CD4-positive, alpha-beta T cell treated with Interferon gamma for 1 hour (primary cell): Measurements from ENCODE around the gene AHCYL1.

Experiments used
- DNase-seq: peaks from one replicate; pipeline ENCODE4 v3.0.0-alpha.2; 2020

AHCYL1 gene

DNA sequence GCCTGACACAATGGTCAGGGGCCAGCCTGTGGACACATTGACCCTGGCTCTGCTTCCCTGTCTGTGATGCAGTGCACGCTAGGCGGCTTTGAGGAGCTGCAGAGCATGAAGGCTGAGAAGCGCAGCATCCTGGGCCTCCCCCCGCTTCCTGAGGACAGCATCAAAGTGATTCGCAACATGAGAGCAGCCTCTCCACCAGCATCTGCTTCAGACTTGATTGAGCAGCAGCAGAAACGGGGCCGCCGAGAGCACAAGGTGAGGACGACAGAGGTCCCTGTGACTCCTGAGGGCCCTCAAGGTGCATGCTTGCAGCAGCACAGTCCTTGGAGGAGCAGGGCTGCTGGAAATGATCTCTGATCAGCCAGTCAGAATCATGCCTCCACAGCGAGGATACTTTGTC, 58.5 kb downstream of the AHCYL1 start:
- DNase-seq, result no peak

DNA sequence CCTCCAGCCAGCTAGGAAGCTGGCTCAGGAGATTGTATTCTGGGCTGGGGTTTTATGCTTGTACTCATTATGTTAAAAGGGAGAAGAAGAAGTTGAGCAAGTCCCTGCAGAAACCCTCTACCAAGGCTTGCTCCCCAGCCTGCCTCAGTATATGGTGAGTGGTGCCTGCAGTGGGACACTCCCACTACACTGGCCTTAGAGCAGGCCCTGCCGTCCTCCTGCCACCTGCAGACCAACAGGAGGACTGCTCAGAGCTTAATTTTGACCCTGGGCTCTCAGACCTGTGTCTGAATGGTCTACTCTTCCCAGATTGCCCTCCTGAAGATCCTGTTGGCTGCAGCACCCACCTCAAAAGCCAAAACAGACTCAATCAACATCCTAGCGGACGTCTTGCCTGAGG, 62.9 kb downstream of the AHCYL1 start:
- DNase-seq, result no peak

DNA sequence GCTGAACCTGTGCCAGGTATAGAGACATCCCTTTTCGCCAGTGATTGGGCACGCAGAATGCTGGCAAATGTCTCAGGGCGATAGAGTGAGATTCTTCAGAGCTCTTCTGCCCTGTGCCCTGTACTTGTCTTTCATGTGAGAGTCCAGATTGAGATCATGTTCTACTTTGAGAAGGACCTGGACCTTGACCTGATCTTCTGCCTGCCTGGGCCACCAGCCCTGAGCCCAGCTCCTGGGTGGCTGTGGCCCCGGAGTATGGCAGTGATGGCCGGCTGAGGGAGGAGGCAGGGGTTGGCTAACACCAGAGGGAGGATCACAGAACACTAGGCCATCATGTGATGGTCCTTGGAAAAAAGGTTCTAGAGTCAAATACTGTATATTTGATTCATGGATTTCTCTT, 63.7 kb downstream of the AHCYL1 start:
- DNase-seq, result no peak

DNA sequence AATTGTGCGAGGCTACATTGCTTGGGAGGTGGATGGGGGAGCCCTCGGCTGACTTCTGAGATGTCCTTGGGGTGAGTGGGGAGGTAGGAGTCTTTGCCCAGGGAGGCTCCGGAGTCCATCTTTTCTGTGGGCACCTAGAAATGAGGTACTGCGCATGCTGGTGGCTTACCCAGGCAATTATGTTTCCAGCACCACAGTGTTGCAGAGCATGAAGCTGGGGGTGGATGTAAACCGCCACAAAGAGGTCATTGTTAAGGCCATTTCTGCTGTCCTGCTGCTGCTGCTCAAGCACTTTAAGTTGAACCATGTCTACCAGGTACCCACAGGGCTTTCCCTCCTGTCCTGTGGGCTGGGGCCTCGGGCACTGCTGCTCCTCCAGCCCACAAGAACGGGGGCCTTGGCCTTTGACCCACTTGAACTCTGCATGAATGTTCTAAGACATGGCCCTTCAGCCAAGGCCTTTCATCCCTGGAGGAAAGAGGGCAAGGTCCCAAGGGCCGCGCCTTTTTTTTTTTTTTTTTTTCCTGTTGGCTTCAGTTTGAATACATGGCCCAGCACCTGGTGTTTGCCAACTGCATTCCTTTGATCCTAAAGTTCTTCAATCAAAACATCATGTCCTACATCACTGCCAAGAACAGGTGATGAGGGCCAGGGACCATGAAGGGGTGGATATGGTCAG, 64.5 kb downstream of the AHCYL1 start:
- DNase-seq, result no peak

DNA sequence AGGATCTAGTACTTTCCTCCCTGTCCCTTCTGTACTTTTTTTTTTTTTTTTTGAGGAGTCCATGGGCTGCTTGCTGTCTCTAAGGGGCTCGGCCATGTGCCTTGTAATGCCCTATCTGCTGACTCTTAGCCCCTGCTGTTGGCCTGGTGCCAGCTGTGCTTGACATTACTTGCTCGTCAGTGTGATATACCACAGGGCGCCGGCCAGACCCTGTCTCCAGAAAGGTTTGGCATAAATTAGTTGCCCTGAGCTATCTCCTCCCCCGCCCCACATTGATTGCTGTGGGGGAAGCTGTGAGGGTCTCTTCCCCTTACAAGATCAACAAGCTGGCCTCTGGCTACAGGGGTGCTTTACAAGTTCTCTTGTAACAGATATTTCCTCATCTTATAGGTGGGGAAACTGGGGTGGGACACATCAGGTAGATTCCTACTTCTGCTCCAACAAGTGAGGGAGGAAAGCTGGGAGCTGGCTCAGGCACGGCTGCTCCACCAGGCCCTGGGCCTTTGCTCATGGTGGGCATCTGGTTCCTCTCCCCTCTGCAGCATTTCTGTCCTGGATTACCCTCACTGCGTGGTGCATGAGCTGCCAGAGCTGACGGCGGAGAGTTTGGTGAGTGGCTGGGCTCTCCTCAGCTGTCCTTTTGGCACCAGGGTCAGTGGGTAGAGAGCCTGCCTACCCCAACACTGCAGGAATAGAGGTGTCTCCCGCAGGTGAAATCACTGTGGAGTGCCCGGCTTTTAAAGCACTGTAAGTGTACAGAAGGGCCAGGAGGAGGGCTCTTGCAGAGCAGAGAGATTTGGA, 65.4 kb downstream of the AHCYL1 start:
- no peak for DNase-seq

DNA sequence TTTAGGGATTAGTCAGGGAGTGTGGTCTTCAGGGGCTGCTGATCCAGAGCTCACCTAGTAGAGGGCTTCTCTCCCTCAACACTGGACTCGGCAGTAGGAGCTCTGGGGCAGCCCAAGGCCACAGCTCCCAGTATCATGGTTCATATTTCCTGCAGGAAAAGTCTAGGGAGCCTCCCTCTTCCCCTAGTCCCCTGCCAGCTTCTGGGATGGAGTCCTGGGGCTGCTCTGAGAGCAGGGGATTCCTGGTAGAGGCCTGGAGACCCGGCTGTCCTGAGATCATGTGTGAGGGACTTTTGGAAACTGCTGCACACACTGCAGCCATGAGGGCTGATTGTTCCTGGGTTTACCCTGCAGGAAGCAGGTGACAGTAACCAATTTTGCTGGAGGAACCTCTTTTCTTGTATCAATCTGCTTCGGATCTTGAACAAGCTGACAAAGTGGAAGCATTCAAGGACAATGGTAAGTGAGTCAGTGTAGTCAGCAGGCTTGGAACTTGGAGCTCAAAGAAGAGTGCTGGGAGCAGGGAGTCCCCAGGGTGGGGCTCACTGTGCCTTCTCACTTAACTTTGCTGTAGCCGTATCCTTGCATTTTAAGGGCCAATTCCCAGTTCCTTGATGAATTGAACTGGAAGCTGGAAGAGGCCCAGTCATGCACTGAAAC, 66.2 kb downstream of the AHCYL1 start:
- DNase-seq, result no peak

DNA sequence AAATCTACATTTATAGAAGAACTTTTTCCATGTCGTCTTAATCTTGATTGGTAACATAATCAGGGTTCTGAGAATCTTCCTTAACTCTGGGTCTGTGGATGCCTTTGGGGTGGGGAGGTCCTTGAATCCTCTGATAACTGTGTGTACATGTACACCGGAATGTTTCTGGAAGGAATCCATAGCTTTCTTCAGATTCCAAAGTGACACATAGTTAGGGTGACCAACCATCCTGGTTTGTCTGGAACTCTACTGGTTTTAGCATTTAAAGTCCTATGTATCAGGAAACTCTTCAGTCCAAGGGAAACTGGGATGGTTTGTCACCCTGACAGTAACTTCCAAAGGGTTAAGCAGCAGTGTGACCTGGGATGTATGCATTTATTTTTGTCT, 66.7 kb downstream of the AHCYL1 start:
- DNase-seq, result no peak

DNA sequence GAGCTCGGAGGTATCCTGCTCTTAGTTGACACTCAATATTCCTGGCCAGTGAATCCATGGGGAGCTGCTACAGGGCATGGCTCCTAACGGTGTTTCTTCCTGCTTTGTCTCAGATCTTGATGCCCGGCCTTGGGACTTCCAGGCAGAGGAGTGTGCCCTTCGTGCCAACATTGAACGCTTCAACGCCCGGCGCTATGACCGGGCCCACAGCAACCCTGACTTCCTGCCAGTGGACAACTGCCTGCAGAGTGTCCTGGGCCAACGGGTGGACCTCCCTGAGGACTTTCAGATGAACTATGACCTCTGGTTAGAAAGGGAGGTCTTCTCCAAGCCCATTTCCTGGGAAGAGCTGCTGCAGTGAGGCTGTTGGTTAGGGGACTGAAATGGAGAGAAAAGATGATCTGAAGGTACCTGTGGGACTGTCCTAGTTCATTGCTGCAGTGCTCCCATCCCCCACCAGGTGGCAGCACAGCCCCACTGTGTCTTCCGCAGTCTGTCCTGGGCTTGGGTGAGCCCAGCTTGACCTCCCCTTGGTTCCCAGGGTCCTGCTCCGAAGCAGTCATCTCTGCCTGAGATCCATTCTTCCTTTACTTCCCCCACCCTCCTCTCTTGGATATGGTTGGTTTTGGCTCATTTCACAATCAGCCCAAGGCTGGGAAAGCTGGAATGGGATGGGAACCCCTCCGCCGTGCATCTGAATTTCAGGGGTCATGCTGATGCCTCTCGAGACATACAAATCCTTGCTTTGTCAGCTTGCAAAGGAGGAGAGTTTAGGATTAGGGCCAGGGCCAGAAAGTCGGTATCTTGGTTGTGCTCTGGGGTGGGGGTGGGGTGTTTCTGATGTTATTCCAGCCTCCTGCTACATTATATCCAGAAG, 69.2 kb downstream of the AHCYL1 start:
- DNase-seq, result peak; percentile 48

DNA sequence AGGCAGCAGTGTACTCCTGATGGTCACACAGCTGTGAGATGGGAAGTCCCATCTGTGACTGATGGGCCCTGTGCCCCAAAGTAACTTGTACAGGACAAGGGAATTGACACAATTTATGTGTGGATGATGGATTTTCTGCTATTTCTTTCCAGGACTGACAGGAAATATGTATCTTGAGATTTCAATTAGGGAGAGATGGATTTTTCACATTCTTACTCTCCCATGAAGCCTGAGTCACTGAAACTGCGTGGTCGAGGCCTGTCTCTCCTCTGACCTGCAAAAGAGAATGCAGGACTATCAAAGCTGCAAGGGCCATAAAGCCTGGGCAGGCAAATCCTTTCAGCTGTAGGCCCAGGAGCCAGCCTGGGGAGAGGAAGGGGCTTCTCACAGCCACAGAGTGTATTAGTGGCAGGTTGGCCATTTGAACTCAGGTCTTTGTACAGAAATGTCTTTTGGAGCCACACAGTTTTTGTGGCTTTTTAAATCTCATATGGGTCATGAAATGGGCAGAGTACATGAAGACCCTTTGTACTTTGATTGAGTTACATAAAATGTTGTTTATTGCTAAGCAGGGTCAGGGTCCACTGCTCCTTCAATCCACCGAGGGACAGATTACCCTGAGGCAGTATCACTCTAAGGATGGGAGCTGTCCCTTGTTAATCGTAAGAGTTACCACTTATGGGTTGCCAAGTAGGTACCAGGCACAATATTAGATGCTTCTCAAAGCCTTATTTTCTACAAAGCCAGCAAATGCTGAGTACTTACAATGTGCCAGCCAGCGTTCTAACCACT, 71.1 kb downstream of the AHCYL1 start:
- no peak for DNase-seq

DNA sequence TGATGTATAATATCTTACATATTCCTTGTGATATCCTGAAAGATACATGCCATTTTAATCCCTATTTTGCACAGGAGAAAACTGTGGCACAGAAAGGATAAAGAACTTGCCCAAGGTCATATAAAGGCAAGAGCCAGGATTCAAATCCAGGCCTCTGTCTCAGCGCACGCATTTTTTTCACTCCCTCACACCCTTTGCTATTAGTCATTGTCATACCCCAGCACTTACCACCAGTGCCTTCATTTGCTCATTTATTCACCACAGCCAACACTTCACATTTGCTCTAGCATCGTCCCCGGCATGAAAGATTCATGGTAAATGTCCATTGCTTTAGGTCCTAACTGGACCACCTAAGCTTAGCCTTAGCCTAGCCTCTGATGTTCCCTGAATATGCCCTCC, 71.7 kb downstream of the AHCYL1 start:
- no peak for DNase-seq

DNA sequence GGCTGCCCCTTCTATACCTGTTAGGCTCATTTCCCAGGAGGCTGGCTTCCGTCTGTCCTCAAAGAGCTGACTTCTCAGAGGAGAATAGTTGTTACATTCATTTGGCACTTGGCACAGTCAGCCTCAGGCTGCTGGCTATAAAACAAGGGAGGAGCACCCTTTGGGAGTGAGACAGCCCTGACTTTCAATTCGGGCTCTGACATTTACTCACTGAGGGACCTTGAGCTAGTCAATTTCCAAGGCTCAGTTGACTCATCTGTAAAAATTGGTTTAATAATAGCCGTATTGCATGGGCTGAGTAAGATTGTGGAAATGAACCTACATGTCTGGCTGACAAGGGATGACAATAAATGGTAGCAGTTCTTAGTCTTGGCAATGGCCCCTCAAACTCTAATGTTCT, 72.2 kb downstream of the AHCYL1 start:
- no peak for DNase-seq

DNA sequence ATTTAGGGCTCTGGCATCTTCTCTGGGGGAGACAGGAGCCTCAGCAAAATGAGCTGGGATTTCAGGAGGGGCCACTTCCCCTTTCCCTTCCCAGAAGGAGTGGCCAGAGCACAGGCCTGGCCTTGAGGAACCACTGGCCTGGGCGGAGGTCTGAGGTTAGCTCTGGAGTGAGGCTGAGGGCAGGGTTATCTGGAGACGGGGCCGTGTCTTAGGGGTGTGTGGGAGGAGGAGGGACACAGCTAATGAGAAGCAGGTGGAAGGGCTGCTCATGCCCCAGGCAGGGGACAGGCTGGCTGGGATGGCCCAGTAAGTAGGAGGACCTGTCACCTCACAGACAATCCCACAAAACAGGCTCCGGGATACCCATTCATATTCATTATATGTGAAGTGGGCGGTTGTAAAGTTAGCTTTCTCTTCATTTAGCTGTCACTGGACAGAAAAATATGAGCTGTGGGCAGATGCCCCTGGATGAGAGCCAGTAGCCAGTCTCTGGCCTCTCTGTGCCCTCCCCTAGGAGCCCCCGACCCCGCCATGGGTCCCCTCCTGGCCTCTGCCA, 73.5 kb downstream of the AHCYL1 start:
- DNase-seq, result no peak

DNA sequence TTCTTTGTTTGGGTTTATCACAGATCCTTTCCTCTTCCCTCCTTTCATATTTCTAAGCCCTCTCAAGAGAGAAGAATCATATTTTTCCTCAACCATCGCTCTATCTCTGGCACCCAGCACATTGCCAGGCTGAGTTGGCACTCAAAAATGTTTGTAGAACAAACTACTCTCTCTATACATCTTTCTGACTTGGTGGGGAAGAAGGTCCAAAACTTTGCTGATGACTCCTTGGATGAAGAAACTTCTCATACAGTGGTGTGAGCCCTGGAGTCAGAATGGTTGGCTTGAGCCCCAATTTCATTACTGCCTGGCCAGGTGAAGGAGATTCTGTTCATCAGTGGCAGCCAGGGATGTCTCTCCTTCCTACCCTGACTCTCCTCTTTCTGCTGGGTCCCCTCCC, 74.0 kb downstream of the AHCYL1 start:
- no peak for DNase-seq

DNA sequence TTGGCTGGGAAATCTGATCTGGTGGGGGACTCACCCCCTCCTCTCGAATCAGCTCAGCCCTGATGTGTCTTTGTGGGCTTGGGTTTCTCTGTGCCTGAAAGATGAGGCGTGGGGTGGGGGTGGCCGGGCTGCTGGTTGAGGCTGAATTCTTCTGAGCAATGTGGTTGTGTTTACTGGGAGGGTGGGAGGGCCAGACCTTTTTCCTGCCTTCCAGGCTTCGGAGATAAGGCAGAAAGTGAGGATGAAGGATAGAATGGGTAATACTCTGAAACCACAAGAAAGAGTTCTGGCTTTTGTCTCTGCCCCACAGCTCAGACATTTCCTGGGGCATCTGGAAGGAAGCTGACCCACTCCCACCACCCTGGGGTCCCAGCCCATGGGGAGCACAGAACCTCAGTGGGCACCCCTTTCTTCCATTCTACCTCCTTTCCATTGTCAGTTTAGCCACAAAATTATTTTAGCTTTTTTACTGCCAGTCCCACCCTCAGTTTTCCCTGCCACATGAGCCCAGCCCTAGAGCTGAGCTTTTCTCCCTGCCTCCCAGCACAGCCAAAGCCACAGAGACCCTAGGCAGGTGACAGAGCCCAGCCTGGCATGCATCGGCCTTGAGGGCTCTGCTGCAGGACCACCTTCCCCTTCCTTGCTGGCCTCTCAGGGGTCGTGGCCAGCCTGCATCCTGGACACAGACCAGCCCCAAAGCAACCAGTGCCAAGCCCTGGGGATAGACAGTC, 74.7 kb downstream of the AHCYL1 start:
- DNase-seq, result no peak

DNA sequence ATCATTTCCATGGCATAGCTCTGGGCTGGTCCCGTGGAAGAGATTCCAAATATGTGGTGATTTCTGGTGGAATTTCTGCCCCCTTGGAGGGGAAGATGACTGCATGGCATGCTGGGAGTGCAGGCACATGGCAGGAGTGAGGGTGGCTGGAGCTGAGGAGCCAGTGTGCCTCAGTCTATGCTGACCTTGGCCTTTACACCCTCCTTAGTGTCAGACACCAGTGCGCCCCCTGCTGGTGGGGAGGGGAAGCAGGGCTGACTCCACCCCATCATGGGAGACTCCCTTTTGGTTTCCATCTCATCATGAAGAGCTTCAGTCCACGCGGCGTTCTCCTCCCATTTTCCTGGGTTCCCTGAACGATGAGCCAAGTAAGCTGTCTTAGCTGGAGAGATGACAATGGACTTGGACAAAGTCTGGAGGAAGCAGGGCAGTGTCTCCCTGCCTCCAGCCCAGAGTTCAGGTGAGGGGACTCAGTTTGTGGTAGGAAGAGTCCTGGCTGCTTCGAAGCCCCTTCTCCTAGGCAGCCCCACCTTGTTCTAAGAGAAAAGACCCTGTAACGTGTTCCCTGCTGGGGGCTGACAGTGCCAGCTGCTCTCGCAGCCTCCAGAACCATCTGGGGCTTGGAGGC, 75.6 kb downstream of the AHCYL1 start:
- DNase-seq, result peak; percentile 55

DNA sequence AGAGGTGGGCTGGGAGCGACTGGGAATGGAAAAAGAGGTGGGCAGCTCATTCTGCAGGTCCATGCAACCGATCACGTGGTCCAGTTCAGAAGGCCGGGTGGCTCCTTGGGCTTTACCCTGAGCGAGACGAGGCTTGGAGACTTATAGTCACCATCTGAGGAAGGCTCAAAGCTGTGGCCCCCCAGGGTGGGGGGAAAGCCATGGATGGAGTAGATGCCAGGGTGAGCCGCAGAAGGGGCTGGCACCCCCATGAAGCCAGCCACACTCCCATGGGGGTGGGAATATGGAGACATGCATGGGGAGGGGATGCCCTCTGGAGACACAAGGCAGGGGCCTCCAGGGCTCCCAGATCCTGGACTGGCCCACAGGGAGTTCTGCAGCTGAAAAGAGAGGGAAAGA, 76.1 kb downstream of the AHCYL1 start:
- no peak for DNase-seq

DNA sequence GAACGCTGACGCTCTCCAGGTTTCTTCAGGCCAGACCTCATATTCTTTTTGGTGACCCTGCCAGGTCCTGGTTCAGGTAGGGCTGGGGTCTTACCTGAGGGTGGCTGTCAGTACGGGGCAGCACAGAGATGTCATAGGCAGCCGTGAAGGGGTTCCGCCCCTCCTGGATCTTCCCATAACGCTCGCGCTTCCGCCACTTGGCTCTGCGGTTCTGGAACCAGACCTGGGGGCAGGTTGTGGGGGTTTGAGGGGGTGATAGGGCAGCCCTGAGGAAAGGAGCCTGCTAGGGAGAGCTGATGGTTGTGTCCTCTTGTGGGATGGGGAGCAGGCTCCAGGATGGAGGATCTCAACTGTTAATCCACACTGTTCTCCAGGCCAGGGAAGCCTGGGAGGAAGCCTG, 76.8 kb downstream of the AHCYL1 start:
- no peak for DNase-seq

DNA sequence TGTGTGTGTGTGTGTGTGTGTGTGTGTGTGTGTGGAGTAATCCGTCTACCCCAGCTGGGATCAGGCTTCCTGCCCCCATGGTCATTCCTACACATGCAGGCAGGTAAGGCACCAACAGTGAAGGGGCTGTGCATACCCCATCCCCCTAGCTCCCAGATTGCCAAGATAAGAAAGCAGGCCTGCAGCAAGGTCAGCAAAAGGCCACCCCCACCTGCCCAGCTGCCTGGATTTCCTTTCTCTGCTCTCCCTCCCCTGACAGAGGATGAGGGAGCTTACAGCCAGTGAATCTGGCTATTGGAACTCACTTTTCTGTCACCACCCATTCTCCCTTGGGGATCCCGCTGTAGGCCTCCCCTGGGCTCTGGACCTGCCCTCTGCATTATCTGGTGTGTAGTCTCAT, 78.0 kb downstream of the AHCYL1 start:
- DNase-seq, result no peak

DNA sequence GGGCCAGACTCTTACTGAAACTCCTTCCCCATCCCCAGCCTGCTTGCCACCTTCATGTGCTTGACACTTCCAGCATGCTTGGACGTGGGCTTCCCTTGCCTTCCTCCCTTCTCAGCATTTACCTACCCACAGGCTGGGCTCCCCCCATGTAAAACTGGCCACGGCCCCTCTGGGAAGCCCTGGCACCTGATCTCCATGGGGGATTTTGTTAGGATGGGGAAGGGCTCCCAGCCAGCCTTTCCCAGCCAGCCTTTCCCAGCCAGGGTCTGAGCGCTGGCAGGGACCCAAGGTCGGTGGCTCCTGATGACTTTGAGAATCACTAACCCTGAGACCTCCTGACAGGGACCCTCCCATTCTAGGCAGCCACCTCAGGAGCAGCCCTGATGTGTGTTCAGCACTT, 79.2 kb downstream of the AHCYL1 start:
- no peak for DNase-seq

DNA sequence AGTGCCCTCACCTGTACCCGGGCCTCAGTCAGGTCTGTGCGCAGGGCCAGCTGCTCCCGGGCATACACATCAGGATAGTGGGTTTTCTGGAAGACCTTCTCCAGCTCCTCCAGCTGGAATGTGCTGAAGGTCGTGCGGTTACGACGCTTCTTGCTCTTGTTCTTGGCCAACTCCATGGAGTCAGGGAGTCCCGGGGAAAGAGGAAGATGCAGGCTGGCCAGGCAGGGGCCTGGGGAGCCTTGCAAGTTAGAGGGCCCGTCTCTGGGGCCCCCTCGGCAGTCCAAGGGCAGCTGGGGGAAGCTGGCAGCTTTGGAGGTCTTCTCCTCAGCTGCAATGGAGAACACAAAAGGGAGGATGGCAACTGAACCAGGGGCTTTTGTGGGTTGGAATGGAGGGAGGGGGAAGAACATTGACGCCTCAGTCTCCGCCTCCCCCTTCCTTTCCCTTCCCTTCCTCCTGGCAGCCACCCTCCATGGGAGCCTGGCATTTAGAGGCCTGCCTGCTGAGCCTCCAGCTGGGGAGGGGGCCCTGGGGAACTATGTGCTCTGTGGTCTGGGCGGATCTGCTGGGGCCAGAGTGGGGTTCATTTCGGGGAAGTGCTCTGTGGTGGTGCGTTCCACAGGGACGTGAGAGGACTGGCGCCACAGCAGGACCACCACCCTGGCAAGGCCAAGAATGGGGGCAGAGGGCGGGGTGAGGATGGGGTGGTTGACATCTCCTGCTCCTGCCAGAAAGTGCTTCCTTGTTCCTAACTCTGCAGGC, 80.2 kb downstream of the AHCYL1 start:
- DNase-seq, result no peak
